Astrocyte (in vitro differentiated cells and primary cell): ENCODE data around the gene NPC1L1.

Experiments
- EZH2 ChIP-seq: IDR thresholded peaks from 2 replicates; pipeline ENCODE4 v1.6.1; 2012; ENCODE audit warnings: mild to moderate bottlenecking, low read length, inconsistent platforms; ENCODE audit not compliant: insufficient read depth
- TF ChIP-seq, protein P1 (sequence below): IDR thresholded peaks from 2 replicates; pipeline ENCODE4 v1.5.1; 2011; ENCODE audit warnings: low read depth, mild to moderate bottlenecking, inconsistent platforms, low read length, moderate library complexity; ENCODE audit not compliant: insufficient read depth

DNA sequence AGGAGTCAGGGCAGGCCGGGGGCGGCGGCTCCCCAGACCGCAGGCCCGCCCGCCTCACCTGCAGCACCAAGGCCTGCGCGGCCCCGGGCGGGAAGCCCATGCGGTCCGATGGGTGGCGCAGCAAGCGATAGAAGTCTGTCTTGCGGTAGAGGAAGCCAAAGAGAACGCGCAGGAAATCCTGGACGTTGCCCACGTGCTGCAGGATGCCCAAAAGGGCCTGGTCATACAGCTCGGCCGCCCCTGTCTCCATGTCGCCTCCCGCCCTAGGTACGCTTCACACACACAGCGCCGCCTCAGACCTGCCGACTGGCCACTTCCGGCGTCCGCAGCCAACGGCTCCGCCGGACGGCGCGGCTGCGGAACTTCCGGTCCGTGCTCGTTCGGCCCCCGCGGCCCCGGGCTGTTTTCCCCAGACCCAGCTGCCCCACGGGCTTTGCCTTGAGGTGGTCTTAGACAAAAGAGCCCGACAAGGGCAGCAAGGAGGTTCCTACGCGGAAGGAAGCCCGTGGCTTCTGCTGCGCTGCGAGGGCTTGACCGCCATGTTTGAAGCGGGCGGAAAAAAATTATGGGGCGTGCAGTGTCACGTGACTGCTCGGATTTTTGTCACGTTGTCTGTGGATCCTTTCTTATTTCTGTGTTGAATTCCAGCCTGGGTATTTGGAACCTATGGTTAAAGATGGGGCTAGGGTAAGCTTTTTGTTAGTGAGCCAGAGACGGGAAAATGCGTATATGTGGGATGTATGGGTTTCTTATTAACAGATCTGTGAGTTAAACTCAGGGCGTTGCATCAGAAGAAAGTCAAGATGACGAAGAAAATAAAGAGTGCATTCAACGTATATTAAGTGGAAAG is 50.6 kb downstream of the NPC1L1 start, which contains the start of gene NUDCD3:
- TF ChIP-seq, protein P1, sequence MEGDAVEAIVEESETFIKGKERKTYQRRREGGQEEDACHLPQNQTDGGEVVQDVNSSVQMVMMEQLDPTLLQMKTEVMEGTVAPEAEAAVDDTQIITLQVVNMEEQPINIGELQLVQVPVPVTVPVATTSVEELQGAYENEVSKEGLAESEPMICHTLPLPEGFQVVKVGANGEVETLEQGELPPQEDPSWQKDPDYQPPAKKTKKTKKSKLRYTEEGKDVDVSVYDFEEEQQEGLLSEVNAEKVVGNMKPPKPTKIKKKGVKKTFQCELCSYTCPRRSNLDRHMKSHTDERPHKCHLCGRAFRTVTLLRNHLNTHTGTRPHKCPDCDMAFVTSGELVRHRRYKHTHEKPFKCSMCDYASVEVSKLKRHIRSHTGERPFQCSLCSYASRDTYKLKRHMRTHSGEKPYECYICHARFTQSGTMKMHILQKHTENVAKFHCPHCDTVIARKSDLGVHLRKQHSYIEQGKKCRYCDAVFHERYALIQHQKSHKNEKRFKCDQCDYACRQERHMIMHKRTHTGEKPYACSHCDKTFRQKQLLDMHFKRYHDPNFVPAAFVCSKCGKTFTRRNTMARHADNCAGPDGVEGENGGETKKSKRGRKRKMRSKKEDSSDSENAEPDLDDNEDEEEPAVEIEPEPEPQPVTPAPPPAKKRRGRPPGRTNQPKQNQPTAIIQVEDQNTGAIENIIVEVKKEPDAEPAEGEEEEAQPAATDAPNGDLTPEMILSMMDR, result no peak
- TF ChIP-seq EZH2, result no peak
